LNCaP clone FGC (cell line): ENCODE data around the gene TXNL1.

ENCODE experiments used
- DNase-seq: peaks from one replicate; pipeline ENCODE4 v3.0.0-alpha.2; 2011; ENCODE audit warnings: low read depth
- H3K4me3 ChIP-seq: 2 replicates; pipeline ENCODE4 v1.5.1; 2011; ENCODE audit warnings: mild to moderate bottlenecking, low read depth, low read length, control low read depth
- TF ChIP-seq, protein P1 (sequence below): IDR thresholded peaks from 2 replicates; pipeline ENCODE4 v1.5.1; 2012; ENCODE audit warnings: mild to moderate bottlenecking; ENCODE audit not compliant: control insufficient read depth, insufficient read depth; ENCODE audit errors: extremely low read depth

Gene TXNL1

GRCh38 chr18:56637176-56637575 lies 1.2 kb downstream of the TXNL1 start:
- no peak for DNase-seq
- peak overlapping the region; percentile 96 for H3K4me3 ChIP-seq
- TF ChIP-seq, protein P1, sequence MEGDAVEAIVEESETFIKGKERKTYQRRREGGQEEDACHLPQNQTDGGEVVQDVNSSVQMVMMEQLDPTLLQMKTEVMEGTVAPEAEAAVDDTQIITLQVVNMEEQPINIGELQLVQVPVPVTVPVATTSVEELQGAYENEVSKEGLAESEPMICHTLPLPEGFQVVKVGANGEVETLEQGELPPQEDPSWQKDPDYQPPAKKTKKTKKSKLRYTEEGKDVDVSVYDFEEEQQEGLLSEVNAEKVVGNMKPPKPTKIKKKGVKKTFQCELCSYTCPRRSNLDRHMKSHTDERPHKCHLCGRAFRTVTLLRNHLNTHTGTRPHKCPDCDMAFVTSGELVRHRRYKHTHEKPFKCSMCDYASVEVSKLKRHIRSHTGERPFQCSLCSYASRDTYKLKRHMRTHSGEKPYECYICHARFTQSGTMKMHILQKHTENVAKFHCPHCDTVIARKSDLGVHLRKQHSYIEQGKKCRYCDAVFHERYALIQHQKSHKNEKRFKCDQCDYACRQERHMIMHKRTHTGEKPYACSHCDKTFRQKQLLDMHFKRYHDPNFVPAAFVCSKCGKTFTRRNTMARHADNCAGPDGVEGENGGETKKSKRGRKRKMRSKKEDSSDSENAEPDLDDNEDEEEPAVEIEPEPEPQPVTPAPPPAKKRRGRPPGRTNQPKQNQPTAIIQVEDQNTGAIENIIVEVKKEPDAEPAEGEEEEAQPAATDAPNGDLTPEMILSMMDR: no peak

GRCh38 chr18:56635007-56635406 lies 3.4 kb downstream of the TXNL1 start:
- DNase-seq: no peak
- TF ChIP-seq, protein P1: no peak
- H3K4me3 ChIP-seq: no peak overlapping the region

DNA sequence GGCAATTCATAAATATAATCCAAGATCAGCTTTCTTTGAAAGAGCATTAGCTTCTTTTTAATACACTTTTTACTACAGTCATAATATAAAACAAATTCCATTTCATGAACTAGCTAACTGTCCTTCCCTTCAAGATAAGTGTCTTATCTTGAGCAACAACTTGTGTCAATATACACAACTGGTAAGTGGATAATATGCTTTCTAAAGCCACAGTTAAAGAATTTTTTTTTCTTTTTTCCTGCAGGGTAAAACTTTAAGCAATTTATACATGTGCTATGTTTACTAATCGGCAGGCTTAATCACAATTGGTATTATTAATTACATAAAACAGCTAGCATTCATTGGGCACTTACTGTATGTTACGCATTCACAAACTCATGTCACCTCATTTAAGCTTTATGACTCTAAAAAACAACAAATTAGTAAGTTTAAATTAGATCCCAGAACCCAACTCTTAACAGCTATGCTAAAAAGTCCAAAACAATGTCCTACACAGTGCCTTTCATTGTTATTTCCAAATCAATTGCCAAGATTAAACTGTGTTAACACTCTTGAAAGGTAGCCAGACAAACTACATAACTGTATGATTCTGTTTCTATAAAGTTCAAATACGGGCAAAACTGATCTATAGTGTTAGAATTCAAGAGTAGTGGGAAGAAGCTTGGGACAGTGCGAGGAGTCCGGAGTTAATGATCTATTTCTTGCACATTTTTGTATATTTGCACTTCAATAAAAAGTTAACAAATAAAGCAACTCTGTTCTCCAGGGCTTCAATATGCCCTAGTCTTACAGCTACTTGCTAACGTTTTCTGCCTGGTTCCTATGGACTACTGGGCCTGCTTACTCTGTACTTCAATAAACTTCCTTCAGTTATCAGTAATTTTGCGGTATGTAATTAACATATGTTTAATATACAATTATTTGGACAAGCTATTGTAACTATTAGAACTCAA lies 6.0 kb downstream of the TXNL1 start:
- DNase-seq: no peak
- no peak overlapping the region for H3K4me3 ChIP-seq
- TF ChIP-seq, protein P1: no peak

- TF ChIP-seq, protein P1: no peak
- H3K4me3 ChIP-seq: no peak overlapping the region
- DNase-seq: no peak
Observed at GRCh38 chr18:56627991-56628390, 10.4 kb downstream of the TXNL1 start.

DNA sequence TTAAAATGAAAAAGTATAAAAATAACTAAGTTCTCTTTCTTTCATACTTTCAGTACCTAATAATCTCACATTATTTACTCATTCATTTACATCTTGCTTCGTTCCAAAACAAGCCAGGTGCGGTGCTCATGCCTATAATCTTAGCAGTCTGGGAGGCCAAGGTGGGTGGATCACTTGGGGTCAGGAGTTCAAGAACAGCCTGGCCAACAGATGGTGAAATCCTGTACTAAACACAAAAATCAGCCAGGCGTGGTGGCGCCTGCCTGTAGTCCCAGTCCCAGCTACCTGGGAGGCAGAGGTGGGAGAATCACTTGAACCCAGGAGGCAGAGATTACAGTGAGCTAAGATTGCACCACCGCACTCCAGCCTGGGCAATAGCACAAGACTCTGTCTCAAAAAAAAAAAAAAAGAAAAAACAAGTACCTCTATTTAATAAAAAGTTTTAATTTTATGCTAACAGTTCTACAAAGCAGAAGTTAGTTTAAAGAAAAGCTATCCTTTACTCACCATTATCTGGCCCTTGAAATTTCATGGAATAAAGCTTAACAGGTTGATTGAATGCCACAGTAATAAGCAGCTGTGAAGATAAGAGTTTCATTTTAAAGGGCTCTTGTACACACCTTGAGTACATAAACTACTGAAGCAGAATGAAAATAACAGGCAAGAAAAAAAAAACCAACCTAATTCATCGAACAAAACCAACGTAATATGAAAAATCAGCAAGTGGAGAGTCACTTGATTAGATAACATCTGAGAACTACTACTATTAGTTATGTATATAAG lies 22.5 kb downstream of the TXNL1 start:
- no peak overlapping the region for H3K4me3 ChIP-seq
- DNase-seq: no peak
- TF ChIP-seq, protein P1: no peak

- no peak overlapping the region for H3K4me3 ChIP-seq
- TF ChIP-seq, protein P1: no peak
- no peak for DNase-seq
Observed at GRCh38 chr18:56606618-56607017, 31.8 kb downstream of the TXNL1 start.
